Esophagus muscularis mucosa (tissue), 4 donors: ENCODE data around the gene GAREM2. TPM values are rescaled to one million over a fixed set of nuclear protein-coding genes. Genes with fewer than 3 reads are reported as not detected.

Experiments
- DNase-seq: peaks from one replicate; pipeline ENCODE4 v3.0.0-alpha.2; 2017; ENCODE audit errors: extremely low spot score
- H3K27ac ChIP-seq, 4 donors: fragments of 200-600 bp; sonication (generic); replicated peaks in 1 of 4; 1 replicate in 3 of 4; 2 replicates in 1 of 4; pipeline ENCODE4 v1.5.1; 2016 to 2019; ENCODE audit warnings: mild to moderate bottlenecking in 1 of 4
- H3K27me3 ChIP-seq, 4 donors: fragments of 200-600 bp; sonication (generic); one replicate each; pipeline versions ENCODE4 v1.5.1 to v1.6.0; 2016 to 2019
- H3K36me3 ChIP-seq, 4 donors: fragments of 200-600 bp; sonication (generic); one replicate each; pipeline ENCODE4 v1.5.1; 2016 to 2019
- H3K4me1 ChIP-seq, 4 donors: fragments of 200-600 bp; sonication (generic); one replicate each; pipeline ENCODE4 v1.5.1; 2016 to 2019
- H3K4me3 ChIP-seq, 4 donors: fragments of 200-600 bp; sonication (generic); 1 replicate in 2 of 4; 2 replicates in 2 of 4; pipeline ENCODE4 v1.5.1; 2016 to 2019; ENCODE audit warnings: mild to moderate bottlenecking in 4 of 4, moderate library complexity in 1 of 4
- H3K9me3 ChIP-seq, 4 donors: fragments of 200-600 bp; sonication (generic); 1 replicate in 3 of 4; 2 replicates in 1 of 4; pipeline ENCODE4 v1.5.1; 2016 to 2019
- CTCF ChIP-seq, 3 experiments: fragments of 200-600 bp in 2 of 3; fragments of 450-650 bp in 1 of 3; sonication (generic) in 2 of 3; IDR thresholded peaks; one replicate each; pipeline ENCODE4 v1.5.1; 2017 to 2019; ENCODE audit warnings: antibody characterized with exemption in 3 of 3, mild to moderate bottlenecking in 2 of 3, moderate library complexity in 1 of 3
- EP300 ChIP-seq: sonication (generic); formaldehyde crosslinking; IDR thresholded peaks from one replicate; pipeline ENCODE4 v1.6.1; 2017; ENCODE audit warnings: antibody characterized with exemption
- POLR2A ChIP-seq: fragments of 450-650 bp; IDR thresholded peaks from one replicate; pipeline ENCODE4 v1.6.1; 2017; ENCODE audit warnings: antibody characterized with exemption, moderate library complexity, mild to moderate bottlenecking, low read depth
- POLR2AphosphoS5 ChIP-seq, 2 donors: sonication (generic); formaldehyde crosslinking; IDR thresholded peaks; one replicate each; pipeline ENCODE4 v1.6.1; 2017; ENCODE audit warnings: antibody characterized with exemption in 2 of 2
- WGBS: methylation state at CpG from one replicate; pipeline ENCODE4 v1.1.5; 2018; 5-methylcytosine and 5-hydroxymethylcytosine counted together
- intact Hi-C: fragments of 100-400 bp; cut with DNase I; formaldehyde crosslinking; loops from one replicate; pipeline ENCODE4 v1.15.1; 2023
- total RNA-seq, 4 donors: library from RNA; depleted of rRNA; stranded (reverse); fragments of >200 nt; gene quantifications; one replicate each; pipeline versions ENCODE4 v1.1.0 to v1.2.1, GENCODE V29; 2016

The GAREM2 gene
- total RNA-seq, 4 donors from 2014 or later = 2.5 to 5.5 (median 3.6) TPM

- Histone ChIP-seq H3K4me3 (no peak overlapping the region), H3K9me3 (no peaks in the 10 kb centered on the region), H3K27me3 (no peaks in the 10 kb centered on the region), H3K4me1 (no peaks in the 10 kb centered on the region), H3K27ac (no peak overlapping the region), H3K36me3 (peaks cover 32 to 94% (median 76%) of the 10 kb centered on the region in 4 donors)
- DNase-seq = no peak
- 82% methylated on average over 1 of the region's 1 CpG for WGBS
- no peak for TF ChIP-seq POLR2A
- TF ChIP-seq EP300 = no peak
- no peak for TF ChIP-seq POLR2AphosphoS5 (IDR thresholded peaks at IDR 0.05)
- no peak for TF ChIP-seq CTCF (IDR thresholded peaks at IDR 0.05)
- intact Hi-C loops = no loop called here
Observed at GRCh38 chr2:26223018-26223417, 50.1 kb downstream of the GAREM2 start.

- no peaks in the 10 kb centered on the region for H3K27me3 ChIP-seq
- no peaks in the 10 kb centered on the region for H3K9me3 ChIP-seq
- H3K4me1 ChIP-seq = no peaks in the 10 kb centered on the region
- peaks cover 36 to 96% (median 81%) of the 10 kb centered on the region in 4 donors for H3K36me3 ChIP-seq
- H3K4me3 ChIP-seq = no peak overlapping the region
- DNase-seq = no peak
- H3K27ac ChIP-seq = no peak overlapping the region
- TF ChIP-seq CTCF (IDR thresholded peaks at IDR 0.05) (no peak), POLR2A (no peak), EP300 (no peak), POLR2AphosphoS5 (IDR thresholded peaks at IDR 0.05) (no peak)
- intact Hi-C loops = no loop called here
- 93% methylated on average over 2 of the region's 2 CpGs for WGBS
Observed at GRCh38 chr2:26224095-26224494, 51.2 kb downstream of the GAREM2 start.

- TF ChIP-seq POLR2AphosphoS5 (IDR thresholded peaks at IDR 0.05) (no peak), CTCF (IDR thresholded peaks at IDR 0.05) (no peak), POLR2A (no peak), EP300 (no peak)
- Histone ChIP-seq H3K27me3 (no peaks in the 10 kb centered on the region), H3K9me3 (no peaks in the 10 kb centered on the region), H3K27ac (no peak overlapping the region), H3K36me3 (peaks cover 77 to 99% (median 91%) of the 10 kb centered on the region in 4 donors), H3K4me1 (no peaks in the 10 kb centered on the region), H3K4me3 (no peak overlapping the region)
- intact Hi-C loops = no loop called here
- no peak for DNase-seq
- WGBS = 95% methylated on average over 3 of the region's 3 CpGs
Observed at GRCh38 chr2:26229595-26229994, 56.7 kb downstream of the GAREM2 start.

- H3K27me3 ChIP-seq = no peaks in the 10 kb centered on the region
- peaks cover 89 to 100% (median 94%) of the 10 kb centered on the region in 4 donors for H3K36me3 ChIP-seq
- TF ChIP-seq CTCF (IDR thresholded peaks at IDR 0.05) = no peak
- TF ChIP-seq POLR2A = no peak
- no peak for TF ChIP-seq POLR2AphosphoS5 (IDR thresholded peaks at IDR 0.05)
- no peak for TF ChIP-seq EP300
- DNase-seq = no peak
- intact Hi-C loops = no loop called here
- no peak overlapping the region for H3K4me3 ChIP-seq
- H3K4me1 ChIP-seq = no peaks in the 10 kb centered on the region
- H3K9me3 ChIP-seq = no peaks in the 10 kb centered on the region
- WGBS = 96% methylated on average over 2 of the region's 2 CpGs
- no peak overlapping the region for H3K27ac ChIP-seq
Observed at GRCh38 chr2:26230806-26231205, 57.9 kb downstream of the GAREM2 start.

GRCh38 chr2:26235089-26235488 lies 62.2 kb downstream of the GAREM2 start:
- no peak for DNase-seq
- TF ChIP-seq POLR2AphosphoS5 (IDR thresholded peaks at IDR 0.05) (no peak), CTCF (IDR thresholded peaks at IDR 0.05) (peak in 2 of 3 experiments; percentile 25 to 35)
- no peak overlapping the region for H3K4me3 ChIP-seq
- peaks cover 66 to 91% (median 77%) of the 10 kb centered on the region in 4 donors for H3K36me3 ChIP-seq
- H3K27me3 ChIP-seq = no peaks in the 10 kb centered on the region
- intact Hi-C loops = loop anchor here (5.0 kb wide), 1 partner anchor 92 kb away; no protein-coding TSS in a partner anchor
- no peaks in the 10 kb centered on the region for H3K9me3 ChIP-seq
- no peak overlapping the region for H3K27ac ChIP-seq
- peaks cover 12 to 23% (median 20%) of the 10 kb centered on the region in 4 donors for H3K4me1 ChIP-seq
- 89% methylated on average over 9 of the region's 9 CpGs for WGBS
